ENCODE results near the gene CACNA2D2. TPM values are rescaled to one million over a fixed set of nuclear protein-coding genes. Genes with fewer than 3 reads are reported as not detected.

The CACNA2D2 gene
- total RNA-seq, 1 experiment from 2014 or later, result not detected

GRCh38 chr3:50324351-50325112 lies 178.9 kb downstream of the CACNA2D2 start:
- Histone ChIP-seq H3K4me1 (ENCODE audit: low read length) (peaks cover 41% of the 10 kb centered on the region), H3K4me3 (ENCODE audit: low read length) (no peak overlapping the region), H3K9me2 (replicated peaks; ENCODE audit: insufficient read depth, low read length) (no peaks in the 10 kb centered on the region), H2AFZ (ENCODE audit: low read length) (no peak overlapping the region), H3K9me3 (ENCODE audit: low read length) (no peaks in the 10 kb centered on the region), H3K36me3 (ENCODE audit: insufficient read depth, low read length) (peaks cover 4% of the 10 kb centered on the region; the same call in 1 of the 2 replicates), H3K4me2 (ENCODE audit: low read depth, low read length, poor library complexity, severe bottlenecking) (no peak overlapping the region), H3K27ac (ENCODE audit: low read length) (no peak overlapping the region), H3K27me3 (ENCODE audit: low read length) (no peaks in the 10 kb centered on the region), H4K20me1 (ENCODE audit: insufficient read depth, low read depth, low read length) (peaks cover 6% of the 10 kb centered on the region; the same call in 1 of the 2 replicates), H3K79me2 (ENCODE audit: low read length) (peaks cover 33% of the 10 kb centered on the region), H3K9ac (ENCODE audit: low read length) (no peak overlapping the region)
- DNase-seq, result peak; percentile 83

- H3K4me1 ChIP-seq (ENCODE audit: low read length), result peaks cover 34% of the 10 kb centered on the region
- H3K27me3 ChIP-seq (ENCODE audit: low read length), result no peaks in the 10 kb centered on the region
- peaks cover 9% of the 10 kb centered on the region; the same call in 1 of the 2 replicates for H3K36me3 ChIP-seq (ENCODE audit: insufficient read depth, low read length)
- peaks cover 41% of the 10 kb centered on the region for H3K79me2 ChIP-seq (ENCODE audit: low read length)
- no peak for DNase-seq
- no peaks in the 10 kb centered on the region for H3K9me2 ChIP-seq (replicated peaks; ENCODE audit: insufficient read depth, low read length)
- no peak overlapping the region for H3K4me2 ChIP-seq (ENCODE audit: low read depth, low read length, poor library complexity, severe bottlenecking)
- H3K4me3 ChIP-seq (ENCODE audit: low read length), result no peak overlapping the region
- H4K20me1 ChIP-seq (ENCODE audit: insufficient read depth, low read depth, low read length), result peaks cover 6% of the 10 kb centered on the region; the same call in 1 of the 2 replicates
- no peaks in the 10 kb centered on the region for H3K9me3 ChIP-seq (ENCODE audit: low read length)
- H3K9ac ChIP-seq (ENCODE audit: low read length), result no peak overlapping the region
- H2AFZ ChIP-seq (ENCODE audit: low read length), result no peak overlapping the region
- H3K27ac ChIP-seq (ENCODE audit: low read length), result no peak overlapping the region
These were observed 179.7 kb downstream of the CACNA2D2 start for GRCh38 chr3:50323614-50324199.

- peaks cover 29% of the 10 kb centered on the region for H3K4me1 ChIP-seq (ENCODE audit: low read length)
- no peak overlapping the region for H2AFZ ChIP-seq (ENCODE audit: low read length)
- no peak overlapping the region for H3K9ac ChIP-seq (ENCODE audit: low read length)
These were observed 180.3 kb downstream of the CACNA2D2 start for GRCh38 chr3:50323092-50323600.

GRCh38 chr3:50322386-50323091 lies 180.9 kb downstream of the CACNA2D2 start, which contains the start of gene HYAL2:
HYAL2 (minus strand) TSS chr3:50322745; CDS start chr3:50320489, 2,256 bp downstream.
- no peak for DNase-seq
- Histone ChIP-seq H2AFZ (ENCODE audit: low read length) (peak within 1 kb of the TSS; percentile 59; the same call in 1 of the 2 replicates), H3K27ac (ENCODE audit: low read length) (peak within 1 kb of the TSS; percentile 67), H3K27me3 (ENCODE audit: low read length) (no peaks in the 10 kb centered on the region), H4K20me1 (ENCODE audit: insufficient read depth, low read depth, low read length) (peaks cover 6% of the 10 kb centered on the region; the same call in 1 of the 2 replicates), H3K9ac (ENCODE audit: low read length) (peak within 1 kb of the TSS; percentile 91), H3K79me2 (ENCODE audit: low read length) (peaks cover 37% of the 10 kb centered on the region), H3K9me2 (replicated peaks; ENCODE audit: insufficient read depth, low read length) (no peaks in the 10 kb centered on the region), H3K9me3 (ENCODE audit: low read length) (no peaks in the 10 kb centered on the region), H3K4me1 (ENCODE audit: low read length) (peaks cover 29% of the 10 kb centered on the region), H3K4me2 (ENCODE audit: low read depth, low read length, poor library complexity, severe bottlenecking) (peak within 1 kb of the TSS; percentile 92), H3K4me3 (ENCODE audit: low read length) (peak within 1 kb of the TSS; percentile 89), H3K36me3 (ENCODE audit: insufficient read depth, low read length) (peaks cover 9% of the 10 kb centered on the region; the same call in 1 of the 2 replicates)

More at GRCh38 chr3:50323092-50323600, 180.3 kb downstream of the CACNA2D2 start:
- no peak overlapping the region for H3K4me3 ChIP-seq (ENCODE audit: low read length)
- peaks cover 9% of the 10 kb centered on the region; the same call in 1 of the 2 replicates for H3K36me3 ChIP-seq (ENCODE audit: insufficient read depth, low read length)
- no peaks in the 10 kb centered on the region for H3K9me2 ChIP-seq (replicated peaks; ENCODE audit: insufficient read depth, low read length)
- DNase-seq, result no peak
- H3K4me2 ChIP-seq (ENCODE audit: low read depth, low read length, poor library complexity, severe bottlenecking), result no peak overlapping the region
- H4K20me1 ChIP-seq (ENCODE audit: insufficient read depth, low read depth, low read length), result peaks cover 6% of the 10 kb centered on the region; the same call in 1 of the 2 replicates
- H3K27me3 ChIP-seq (ENCODE audit: low read length), result no peaks in the 10 kb centered on the region
- H3K9me3 ChIP-seq (ENCODE audit: low read length), result no peaks in the 10 kb centered on the region
- peaks cover 42% of the 10 kb centered on the region for H3K79me2 ChIP-seq (ENCODE audit: low read length)
- no peak overlapping the region for H3K27ac ChIP-seq (ENCODE audit: low read length)

- Histone ChIP-seq H3K27ac (ENCODE audit: low read length) (no peak overlapping the region), H2AFZ (ENCODE audit: low read length) (no peak overlapping the region; the same call in 1 of the 2 replicates), H3K4me2 (ENCODE audit: low read depth, low read length, poor library complexity, severe bottlenecking) (peak overlapping the region; percentile 92), H3K4me1 (ENCODE audit: low read length) (peaks cover 30% of the 10 kb centered on the region), H3K27me3 (ENCODE audit: low read length) (no peaks in the 10 kb centered on the region), H3K9me3 (ENCODE audit: low read length) (no peaks in the 10 kb centered on the region), H3K9me2 (replicated peaks; ENCODE audit: insufficient read depth, low read length) (no peaks in the 10 kb centered on the region), H4K20me1 (ENCODE audit: insufficient read depth, low read depth, low read length) (peaks cover 5% of the 10 kb centered on the region; the same call in 1 of the 2 replicates), H3K79me2 (ENCODE audit: low read length) (peaks cover 32% of the 10 kb centered on the region), H3K36me3 (ENCODE audit: insufficient read depth, low read length) (peaks cover 9% of the 10 kb centered on the region; the same call in 1 of the 2 replicates), H3K9ac (ENCODE audit: low read length) (peak overlapping the region; percentile 91), H3K4me3 (ENCODE audit: low read length) (peak overlapping the region; percentile 89; the same call in 1 of the 2 replicates)
- DNase-seq, result no peak
These were observed 181.4 kb downstream of the CACNA2D2 start for GRCh38 chr3:50322115-50322385.

GRCh38 chr3:50321336-50322114 lies 181.9 kb downstream of the CACNA2D2 start:
- no peaks in the 10 kb centered on the region for H3K27me3 ChIP-seq (ENCODE audit: low read length)
- peak; percentile 94 for DNase-seq
- H3K4me1 ChIP-seq (ENCODE audit: low read length), result peaks cover 26% of the 10 kb centered on the region
- peak overlapping the region; percentile 91 for H3K9ac ChIP-seq (ENCODE audit: low read length)
- H3K4me2 ChIP-seq (ENCODE audit: low read depth, low read length, poor library complexity, severe bottlenecking), result peak overlapping the region; percentile 92
- H3K27ac ChIP-seq (ENCODE audit: low read length), result peak overlapping the region; percentile 67
- H3K79me2 ChIP-seq (ENCODE audit: low read length), result peaks cover 27% of the 10 kb centered on the region
- H3K4me3 ChIP-seq (ENCODE audit: low read length), result peak overlapping the region; percentile 89
- H3K9me3 ChIP-seq (ENCODE audit: low read length), result no peaks in the 10 kb centered on the region
- no peaks in the 10 kb centered on the region; the same call in 1 of the 2 replicates for H4K20me1 ChIP-seq (ENCODE audit: insufficient read depth, low read depth, low read length)
- no peaks in the 10 kb centered on the region for H3K9me2 ChIP-seq (replicated peaks; ENCODE audit: insufficient read depth, low read length)
- H2AFZ ChIP-seq (ENCODE audit: low read length), result peak overlapping the region; percentile 59; the same call in 1 of the 2 replicates
- H3K36me3 ChIP-seq (ENCODE audit: insufficient read depth, low read length), result peaks cover 9% of the 10 kb centered on the region; the same call in 1 of the 2 replicates

- peak; percentile 86 for DNase-seq
- Histone ChIP-seq H3K9me3 (ENCODE audit: low read length) (no peaks in the 10 kb centered on the region), H3K79me2 (ENCODE audit: low read length) (peaks cover 22% of the 10 kb centered on the region), H3K27me3 (ENCODE audit: low read length) (no peaks in the 10 kb centered on the region), H3K4me3 (ENCODE audit: low read length) (peak overlapping the region; percentile 89), H3K4me2 (ENCODE audit: low read depth, low read length, poor library complexity, severe bottlenecking) (peak overlapping the region; percentile 92), H3K9ac (ENCODE audit: low read length) (peak overlapping the region; percentile 91), H3K36me3 (ENCODE audit: insufficient read depth, low read length) (peaks cover 6% of the 10 kb centered on the region; the same call in 1 of the 2 replicates), H3K9me2 (replicated peaks; ENCODE audit: insufficient read depth, low read length) (no peaks in the 10 kb centered on the region), H4K20me1 (ENCODE audit: insufficient read depth, low read depth, low read length) (no peaks in the 10 kb centered on the region; the same call in 1 of the 2 replicates), H3K27ac (ENCODE audit: low read length) (peak overlapping the region; percentile 67; the same call in 1 of the 2 replicates), H3K4me1 (ENCODE audit: low read length) (peaks cover 21% of the 10 kb centered on the region), H2AFZ (ENCODE audit: low read length) (no peak overlapping the region)
These were observed 182.5 kb downstream of the CACNA2D2 start for GRCh38 chr3:50320853-50321335.

Data from Karpas-422 (cell line).